Stimulated activated CD4-positive, alpha-beta T cell treated with anti-CD3 and anti-CD28 coated beads, Interleukin-12 subunit alpha, Interleukin-12 subunit beta, amount 100 ng/mL, for 4 hours (primary cell): ENCODE data around the gene AGTRAP.

ENCODE experiments used
- DNase-seq: peaks from one replicate; pipeline ENCODE4 v3.0.0-alpha.2; 2020

Gene AGTRAP

DNA sequence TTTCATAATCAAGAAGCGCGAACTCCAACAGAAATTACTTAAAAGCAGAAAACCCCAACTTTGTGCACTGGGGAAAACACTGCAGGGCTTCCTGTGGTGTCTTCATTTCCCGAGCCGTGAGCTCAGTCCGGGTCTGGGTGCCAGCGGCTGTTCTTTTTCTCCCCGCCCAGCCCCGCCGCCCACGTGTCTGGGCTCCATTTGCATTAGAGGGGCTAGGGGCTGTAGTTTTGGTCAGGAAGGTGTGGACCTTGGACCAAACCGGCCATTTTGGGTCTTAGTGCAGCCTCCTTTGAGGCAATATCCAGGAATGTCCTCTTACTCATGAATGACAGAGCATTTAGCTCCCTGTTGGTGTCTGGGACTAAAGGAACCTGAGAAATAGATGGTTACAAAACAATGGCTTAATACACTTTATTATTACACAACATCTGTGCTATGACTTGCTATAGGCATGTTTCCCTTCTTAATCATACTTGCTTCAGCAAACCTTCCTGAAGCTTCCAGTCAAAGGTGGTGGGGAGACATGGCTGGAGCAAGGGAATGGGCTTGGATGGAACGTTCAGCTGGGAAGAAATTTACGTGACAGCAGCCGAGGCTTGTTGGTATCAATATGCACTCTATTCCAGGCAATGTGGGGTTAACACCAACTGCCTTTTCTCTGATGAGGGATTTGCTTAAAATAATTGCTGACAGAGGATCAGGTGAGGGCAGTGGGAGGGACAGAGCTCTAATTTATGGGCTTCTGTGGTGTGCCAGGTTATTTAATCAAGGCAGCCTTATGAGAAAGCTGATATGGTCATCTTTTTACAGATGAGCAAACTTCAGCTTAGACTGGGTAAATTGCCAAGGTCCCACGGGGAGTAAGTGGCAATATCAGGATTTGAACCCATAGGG is 1.1 kb downstream of the AGTRAP start:
- peak; percentile 34 for DNase-seq

DNA sequence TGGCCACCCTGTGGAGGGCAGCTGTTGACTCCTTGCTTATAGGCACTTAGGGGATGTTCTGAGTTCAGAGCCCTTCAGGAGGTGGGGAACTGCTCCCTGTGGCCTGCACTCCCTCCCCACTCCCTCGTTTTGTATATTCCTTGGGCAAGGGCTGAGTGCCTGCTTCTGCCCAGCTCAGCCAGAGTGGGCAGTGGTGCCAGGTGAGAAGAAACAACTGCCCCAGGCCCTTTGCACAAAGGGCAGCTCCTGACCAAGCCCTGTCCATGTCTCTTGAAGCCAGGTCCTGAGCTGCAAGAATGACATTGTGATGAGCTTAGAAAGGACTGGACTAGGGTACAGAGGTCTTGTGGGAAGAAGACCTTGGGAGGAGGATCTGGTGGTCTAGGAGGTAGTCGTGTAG is 2.2 kb downstream of the AGTRAP start:
- DNase-seq: no peak

DNA sequence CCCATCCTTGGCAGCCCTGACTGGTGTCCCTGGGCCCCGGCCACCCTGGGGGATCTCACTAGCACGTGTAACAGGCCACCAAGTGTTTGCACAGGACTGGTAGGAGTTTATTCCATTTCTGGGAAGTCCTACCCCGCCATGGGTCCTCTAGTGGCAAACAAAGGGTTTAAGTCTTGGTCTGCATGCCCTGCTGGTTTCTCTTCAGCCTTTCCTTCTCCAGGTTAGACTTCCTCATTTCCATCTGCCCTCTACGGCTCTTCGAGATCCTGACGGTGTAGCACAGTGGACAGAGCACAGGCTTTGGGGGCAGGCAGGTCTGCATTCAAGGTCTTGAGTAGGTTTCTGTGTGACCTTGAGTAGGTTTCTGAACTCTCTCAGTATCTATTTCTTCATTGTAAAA is 2.8 kb downstream of the AGTRAP start:
- DNase-seq: no peak

DNA sequence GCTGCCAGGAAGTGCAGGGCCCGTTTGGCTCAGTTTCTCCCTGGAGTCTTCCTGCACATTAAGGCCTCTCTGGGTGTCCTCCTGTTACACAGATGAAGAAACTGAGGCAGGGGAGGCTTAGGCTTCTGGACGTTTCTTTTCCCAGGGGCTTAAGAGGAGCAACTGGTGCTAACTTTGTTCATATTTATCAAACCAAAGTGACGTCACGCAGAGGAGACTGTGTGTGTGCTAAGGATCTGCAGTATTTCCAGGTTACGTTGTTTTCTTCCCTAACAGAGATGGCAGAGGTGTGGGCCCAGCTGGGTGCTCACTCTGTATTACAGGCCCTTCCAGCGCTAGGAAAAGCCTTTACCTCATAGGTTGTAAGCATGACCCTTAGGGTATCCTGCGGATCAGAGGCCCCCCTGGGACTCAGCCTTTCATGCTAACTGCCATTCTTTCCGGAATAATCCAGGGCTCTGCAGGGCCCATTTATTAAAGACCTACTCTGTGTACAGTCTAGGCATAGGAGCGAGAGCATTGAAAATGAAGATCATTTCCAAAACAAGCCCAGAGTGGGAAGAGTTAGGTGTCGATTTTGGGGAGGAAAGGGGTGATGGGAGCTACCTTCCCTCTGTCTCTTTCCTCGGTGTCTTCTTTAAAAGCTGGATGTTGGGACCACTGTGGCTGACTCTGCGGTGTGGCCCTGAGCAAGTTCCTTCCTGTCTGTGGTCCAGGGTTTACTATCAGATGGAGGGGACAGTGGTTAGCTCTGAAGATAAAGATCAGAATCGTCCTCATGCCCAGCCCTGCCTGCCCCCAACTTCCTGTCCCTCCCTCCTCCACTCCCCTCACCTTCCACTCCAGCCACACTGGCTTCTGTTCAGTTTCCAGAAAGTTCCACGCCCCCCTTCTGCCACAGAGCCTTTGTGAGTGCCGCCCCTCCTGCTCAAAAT is 4.6 kb downstream of the AGTRAP start:
- DNase-seq: no peak

DNA sequence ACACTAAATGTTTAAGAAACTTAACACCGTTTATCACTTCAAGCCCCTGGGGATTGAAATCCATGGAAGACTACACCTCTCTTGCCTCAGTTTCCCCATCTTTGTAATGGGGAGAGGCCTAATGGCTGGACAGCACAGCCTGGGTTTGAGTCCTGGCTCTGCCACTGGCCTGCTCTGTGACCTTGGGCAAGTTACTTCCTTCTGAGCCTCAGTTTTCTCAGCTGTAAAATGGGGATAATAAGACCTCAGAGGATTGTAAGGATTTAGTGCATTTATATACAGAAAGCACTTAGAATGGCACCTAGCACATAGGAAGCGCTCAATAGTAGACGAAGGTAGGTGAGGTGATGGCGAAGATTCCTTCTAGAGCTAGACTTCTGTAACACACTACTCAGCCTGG is 5.5 kb downstream of the AGTRAP start:
- DNase-seq: no peak

DNA sequence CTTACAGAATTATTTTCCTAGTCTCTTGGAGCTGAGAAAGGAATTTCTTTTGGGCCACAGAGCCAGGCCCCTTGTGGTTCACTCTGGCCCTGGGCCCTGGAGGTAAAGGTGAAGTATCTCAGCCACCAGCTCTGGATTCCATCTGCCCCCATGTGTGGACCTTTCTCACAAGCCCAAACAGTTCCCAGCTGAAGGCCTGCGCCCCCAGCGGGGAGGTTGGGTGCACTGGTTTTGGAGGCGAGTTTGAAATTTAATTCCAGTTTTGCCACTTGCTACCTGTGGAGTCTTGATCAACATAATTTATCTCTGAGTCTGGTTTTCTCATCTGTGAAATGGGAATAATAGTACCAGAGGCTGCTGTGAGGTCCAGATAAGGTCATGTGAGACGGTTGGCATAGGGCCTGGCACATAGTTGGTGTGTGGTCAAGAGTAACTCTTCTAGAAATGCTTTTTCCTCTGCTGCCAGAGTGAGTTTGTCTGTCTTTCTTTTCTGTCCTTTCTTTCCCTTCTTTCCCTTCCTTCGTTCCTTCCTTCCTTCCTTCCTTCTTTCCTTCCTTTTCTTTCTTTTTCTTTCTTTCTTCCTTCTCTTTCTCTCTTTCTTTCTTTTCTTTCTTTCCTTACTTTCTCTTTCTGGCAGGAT is 6.1 kb downstream of the AGTRAP start:
- no peak for DNase-seq

DNA sequence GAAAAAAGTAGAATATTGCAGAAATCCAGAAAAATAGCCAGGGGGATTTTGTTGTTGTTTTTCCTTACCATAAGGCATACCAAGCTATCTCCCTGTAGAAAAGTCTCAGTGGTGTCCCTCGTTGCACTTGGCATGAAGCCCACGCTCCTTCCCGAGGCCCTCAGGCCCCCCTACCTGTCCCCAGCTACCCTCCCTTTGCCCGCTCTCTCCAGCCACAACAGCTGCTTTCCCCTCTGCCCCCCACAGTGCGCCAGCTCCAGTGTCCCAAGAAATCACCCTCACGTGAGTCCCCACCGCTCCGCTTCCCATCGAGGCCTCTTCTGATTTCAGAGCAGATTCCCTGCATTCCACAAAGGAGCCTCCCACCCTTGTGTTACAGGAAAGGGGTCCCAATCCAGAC is 8.4 kb downstream of the AGTRAP start:
- DNase-seq: no peak

DNA sequence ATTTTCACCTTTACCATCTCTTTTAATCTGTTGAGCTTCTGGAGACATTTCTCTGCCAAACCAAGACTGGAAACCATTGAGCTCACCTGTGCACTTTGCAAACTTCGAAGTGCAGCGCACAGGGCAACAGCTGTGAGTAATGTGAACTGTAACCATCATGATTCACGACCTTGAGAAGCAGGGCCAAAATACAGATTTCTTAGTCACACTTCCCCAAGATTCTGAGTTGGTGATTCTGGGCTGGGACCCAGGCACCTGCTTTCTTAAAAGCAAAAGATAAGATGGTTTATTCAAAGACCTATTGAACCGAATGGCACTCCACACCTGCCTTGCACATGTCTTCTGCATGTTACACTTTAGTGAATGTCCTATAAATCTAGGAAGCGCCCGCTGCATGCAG is 10.2 kb downstream of the AGTRAP start:
- no peak for DNase-seq

DNA sequence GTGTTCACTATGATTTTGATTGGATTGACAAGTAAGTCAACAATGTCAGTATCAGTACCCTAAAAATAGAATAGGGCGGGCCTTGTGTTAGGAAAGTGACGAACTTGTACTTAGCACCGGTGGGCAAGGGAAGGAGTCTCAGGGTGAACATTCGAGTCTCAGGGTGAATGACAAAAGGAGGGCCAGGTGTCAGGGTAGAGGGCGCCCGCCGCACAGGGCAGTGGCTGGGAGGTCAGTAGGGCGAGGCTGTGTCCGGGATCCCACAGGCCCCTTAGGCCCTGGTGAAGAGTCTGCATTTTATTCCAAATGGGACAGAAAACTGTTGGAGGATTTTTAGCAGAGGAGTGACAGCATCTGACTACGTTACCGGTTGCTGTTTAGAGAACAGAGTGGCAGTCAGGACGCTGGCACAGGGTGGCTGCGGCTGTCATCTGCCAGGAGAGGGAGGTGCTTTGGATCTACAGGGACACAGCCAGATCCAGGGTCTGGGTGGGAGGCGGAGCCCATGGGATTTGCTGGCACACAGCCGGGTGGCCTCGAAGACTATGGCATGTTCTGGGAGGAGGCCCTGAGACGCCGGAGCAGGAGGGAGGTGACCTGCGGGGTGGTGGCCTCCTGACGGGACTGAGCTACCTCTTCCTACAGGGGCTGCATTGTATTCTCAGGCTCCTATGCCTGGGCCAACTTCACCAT is 11.0 kb downstream of the AGTRAP start:
- DNase-seq: no peak

DNA sequence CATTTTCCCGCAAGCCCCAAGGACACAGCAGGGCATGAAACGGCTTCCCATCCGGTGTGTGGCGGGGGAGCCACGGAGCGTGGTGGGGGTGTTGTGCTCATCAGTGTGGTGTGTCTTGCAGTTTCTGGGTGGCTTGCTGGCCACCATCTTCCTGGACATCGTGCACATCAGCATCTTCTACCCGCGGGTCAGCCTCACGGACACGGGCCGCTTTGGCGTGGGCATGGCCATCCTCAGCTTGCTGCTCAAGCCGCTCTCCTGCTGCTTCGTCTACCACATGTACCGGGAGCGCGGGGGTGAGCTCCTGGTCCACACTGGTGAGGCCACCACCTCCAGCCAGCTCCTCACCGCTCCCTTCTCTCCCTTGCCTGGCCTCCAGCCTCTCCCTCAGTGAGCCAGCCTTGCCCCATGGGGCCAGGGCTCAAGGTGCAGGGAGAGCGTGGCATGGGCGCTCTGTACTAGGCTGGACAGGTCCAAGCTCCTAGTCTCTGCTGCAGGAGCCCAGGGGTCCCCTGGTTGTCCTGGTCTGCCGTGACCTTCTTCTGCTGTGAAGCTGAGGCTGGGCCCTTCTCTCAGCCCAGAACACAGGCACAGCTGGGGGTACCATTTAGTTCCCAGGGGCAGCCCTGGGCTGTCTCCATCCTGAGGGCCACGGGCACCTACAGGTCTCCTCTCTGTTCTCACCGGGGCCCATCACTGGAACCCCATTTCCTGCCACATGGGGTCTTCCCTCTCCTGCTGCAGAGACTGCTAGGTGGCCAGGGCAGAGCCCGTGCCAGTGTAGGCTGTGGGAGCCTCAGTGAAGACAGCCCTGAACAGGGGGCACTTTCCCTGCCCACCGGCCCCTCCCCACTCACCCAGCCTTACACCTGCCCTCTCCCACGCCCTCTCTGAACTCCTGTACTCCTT is 12.6 kb downstream of the AGTRAP start:
- DNase-seq: no peak

DNA sequence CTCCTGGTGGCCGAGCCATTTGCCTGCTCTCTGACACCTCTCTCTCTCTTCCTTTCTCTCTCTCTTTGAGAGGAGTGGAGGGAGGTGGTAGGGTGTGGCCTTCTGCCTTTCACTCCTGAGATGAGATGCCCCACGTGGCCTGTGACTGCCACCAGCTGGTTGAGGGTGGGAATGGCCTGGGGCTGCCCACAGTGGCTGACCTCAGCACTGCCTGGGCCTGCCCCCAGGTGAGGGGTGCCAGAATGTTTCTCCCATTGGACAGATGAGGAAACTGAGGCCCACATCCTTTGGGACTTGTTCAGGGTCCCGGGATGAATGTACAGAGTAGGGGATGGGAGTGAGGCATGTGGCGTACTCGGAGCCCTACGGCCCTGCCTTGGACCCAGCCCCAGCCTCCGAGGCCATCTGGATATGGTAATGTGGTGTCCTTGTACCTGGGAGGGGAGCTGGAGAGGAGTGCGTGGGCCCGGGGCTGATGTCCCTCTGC is 13.3 kb downstream of the AGTRAP start:
- peak; percentile 28 for DNase-seq

DNA sequence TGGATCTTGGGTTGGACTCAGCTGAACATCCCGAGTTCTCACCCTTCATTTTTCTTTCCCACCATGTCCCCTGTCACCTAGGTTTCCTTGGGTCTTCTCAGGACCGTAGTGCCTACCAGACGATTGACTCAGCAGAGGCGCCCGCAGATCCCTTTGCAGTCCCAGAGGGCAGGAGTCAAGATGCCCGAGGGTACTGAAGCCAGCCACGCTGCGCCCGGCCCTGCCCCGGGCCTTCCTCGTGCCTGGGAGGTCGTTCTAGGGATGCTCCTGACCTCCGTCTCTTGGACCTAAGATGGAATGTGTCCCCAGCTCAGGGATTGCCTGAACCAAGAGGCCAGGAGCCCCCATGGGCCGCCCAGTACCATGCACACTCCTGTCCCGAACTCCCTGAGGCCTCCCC is 14.1 kb downstream of the AGTRAP start:
- DNase-seq: no peak

DNA sequence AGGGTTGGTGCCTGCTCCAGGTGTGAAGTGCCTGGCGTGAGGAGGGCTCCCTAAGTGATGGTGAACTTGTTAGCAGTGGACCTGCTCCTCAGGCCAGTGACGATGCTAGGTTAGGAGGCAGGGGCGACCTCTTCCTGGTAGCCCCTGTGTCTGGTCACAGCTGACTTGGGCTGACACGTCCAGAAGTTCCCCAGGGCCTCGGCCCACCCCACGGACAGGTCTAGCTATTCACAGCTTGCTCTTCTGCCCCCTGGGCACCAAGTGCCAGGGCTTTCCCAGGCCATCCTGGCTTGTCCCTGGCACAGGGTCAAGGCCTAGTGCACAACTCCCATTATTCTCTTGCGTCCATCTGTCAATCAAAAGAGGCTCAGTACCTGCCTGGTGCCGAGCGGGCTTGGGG is 15.2 kb downstream of the AGTRAP start:
- DNase-seq: no peak

DNA sequence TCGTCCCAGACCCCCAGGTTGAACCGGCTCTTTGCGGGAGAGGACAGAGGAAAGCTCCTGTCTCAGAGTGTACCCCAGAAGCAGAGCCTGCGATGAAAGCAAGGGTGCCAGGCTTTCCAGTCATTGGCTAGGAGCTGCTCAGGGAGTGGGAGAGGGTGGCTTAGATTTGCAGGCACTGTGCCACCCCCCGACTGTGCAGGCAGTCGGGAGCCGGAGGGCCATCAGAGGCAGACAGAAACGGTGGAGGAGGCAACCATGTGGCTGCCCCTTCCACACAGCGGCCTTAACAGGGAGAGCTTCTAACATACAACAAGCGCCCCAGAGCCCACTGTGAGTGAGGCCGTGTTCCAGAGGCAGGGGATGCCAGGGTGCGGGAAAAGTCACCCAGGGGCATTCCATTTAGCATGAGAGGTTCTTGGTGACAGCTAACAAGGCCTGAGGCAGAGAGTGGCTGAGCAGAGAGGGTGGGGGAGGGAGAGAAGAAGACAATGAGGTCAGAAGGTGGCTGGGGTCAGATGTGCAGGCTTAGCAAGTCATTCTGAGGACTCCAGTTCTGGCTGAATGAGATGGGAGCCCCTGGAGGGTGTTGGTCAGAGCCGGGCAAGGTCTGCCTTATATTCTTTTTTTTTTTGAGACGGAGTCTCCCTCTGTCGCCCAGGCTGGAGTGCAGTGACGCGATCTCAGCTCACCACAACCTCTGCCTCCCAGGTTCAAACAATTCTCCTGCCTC is 16.6 kb downstream of the AGTRAP start:
- no peak for DNase-seq

DNA sequence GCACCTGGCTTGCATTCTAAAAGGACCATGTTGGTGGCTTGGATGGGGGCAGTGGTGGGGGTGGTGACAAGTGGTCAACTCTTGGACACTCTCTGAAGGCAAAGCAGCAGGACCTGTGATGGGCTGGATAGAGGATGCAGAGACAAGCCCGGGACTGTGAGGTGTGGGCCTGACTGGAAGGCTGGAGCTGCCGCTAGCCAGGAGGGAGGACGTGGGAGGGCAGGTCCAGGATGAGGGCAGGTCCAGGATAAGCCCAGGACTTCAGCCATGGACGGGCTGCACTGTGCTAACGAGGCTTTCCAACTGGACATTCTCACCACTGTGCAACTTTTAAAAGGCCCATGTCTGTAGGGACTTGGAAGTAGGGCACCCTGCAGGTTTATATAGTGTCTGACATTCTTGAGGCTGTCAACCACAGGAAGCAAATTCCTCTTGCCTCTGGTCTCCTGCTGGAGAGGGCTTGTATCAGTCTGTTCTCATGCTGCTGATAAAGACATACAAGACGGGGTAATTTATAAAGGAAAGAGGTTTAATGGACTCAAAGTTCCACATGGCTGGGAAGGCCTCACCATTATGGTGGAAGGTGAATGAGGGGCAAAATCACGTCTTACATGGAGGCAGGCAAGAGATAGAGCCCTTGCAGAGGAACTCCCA is 17.7 kb downstream of the AGTRAP start:
- DNase-seq: no peak

DNA sequence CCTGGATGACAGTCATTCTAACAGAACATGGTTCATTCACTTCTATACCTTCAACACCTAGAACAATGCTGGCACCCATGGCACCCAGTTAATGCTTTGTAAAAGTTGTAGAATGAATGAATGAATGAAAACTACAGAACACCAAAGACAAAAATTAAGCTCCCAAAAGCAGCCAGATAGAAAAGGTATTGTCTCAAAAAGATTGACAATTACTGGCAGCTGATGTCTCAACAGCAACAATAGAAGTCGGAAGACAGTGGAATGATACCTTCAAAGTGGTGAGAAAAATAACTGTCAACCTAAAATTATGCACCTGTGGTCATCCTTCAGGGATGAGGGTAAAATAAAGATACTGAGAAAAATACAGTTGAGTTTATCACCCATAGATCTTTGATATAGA is 21.1 kb downstream of the AGTRAP start:
- DNase-seq: no peak

DNA sequence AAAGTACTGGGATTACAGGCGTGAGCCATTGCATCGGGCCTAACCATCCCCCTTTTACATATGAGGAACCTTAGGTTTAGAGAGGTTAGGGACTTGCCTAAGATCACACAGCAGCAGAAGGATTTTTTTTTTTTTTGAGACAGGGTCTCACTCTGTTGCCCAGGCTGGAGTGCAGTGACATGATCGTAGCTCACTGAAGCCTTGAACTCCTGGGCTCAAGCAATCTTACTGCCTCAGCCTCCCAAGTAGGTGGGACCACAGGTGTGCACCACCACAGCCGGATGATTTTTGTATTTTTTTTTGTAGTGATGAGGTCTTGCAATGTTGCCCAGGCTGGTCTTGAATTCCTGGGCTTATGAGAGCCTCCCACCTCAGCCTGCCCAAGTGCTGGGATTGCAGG is 23.9 kb downstream of the AGTRAP start:
- DNase-seq: no peak

DNA sequence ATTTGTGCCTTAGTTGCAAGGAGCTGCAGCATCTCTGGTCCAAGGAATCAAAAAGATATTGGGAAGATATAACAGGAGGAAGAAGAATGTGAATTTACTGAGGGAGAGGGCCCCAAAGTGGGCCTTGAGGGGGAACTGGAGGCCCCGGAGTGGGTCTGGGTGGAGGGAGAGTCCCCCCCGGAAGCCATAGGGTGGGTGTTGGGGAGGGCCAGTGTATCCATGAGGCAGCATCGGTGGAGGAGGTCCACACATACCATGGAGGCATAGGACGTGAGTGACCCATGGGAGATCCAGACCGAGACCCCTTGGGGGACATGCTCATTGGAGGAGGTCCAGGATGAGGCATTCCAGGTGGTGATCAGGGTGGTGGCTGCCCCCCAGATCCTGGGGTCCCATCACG is 25.3 kb downstream of the AGTRAP start:
- DNase-seq: no peak

DNA sequence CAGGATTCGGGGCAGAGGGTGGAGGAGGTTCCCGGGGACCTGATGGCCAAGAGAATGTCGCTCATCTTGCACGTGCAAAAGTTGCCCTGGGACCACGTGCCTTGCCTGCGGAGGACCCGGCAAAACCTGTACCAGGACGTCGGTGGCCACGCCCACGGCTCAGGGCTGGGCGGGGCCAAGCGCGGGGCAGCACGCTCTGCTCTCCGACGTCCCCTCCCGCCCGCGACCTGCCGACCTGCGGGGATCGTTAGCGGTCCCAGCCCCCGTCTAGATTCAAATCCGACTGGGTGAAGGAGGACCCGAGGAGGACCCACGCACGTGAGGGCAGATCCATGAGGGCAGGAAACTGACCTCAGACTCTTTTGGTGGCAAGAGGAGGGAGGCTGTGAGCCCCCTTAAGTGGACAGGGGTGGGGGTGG is 26.1 kb downstream of the AGTRAP start, which contains the start of gene C1orf167:
C1orf167 (plus strand) TSS at position 206 of the 419 bp plus-strand sequence. CDS start 2,208 bp downstream, outside the sequence.
- DNase-seq: peak; percentile 34

DNA sequence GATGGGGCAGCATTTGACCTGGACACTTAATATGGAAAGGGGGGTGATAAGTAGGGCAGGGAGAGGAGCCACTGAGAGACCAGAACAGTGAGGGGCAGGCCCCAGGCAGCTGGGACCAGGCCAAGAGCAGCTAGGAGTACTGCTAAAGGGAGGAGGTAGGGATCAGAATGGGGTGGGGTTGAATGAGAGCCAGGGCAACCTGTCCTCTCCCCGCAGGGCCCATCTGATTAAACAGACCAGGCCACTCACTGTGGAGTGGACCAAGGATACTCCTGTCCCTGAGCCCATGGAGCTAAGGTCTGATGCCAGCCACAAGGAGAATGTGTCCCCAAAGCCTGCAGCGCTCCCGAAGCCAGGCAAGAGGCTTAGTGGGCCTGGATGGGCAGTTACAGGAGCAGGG is 28.2 kb downstream of the AGTRAP start:
- no peak for DNase-seq
